ENCODE results near the gene TYW1. TPM values are rescaled to one million over a fixed set of nuclear protein-coding genes. Genes with fewer than 3 reads are reported as not detected.
"Not testable (repeated sequence)": the region's sequence is repeated elsewhere in the genome, so short reads cannot be mapped to it uniquely, and the experiment has no call there.

Gene TYW1
- 10.9 TPM for polyA plus RNA-seq (2013, experiment 1 of 2)
- polyA plus RNA-seq (2013, experiment 2 of 2) = 10.6 TPM

DNA sequence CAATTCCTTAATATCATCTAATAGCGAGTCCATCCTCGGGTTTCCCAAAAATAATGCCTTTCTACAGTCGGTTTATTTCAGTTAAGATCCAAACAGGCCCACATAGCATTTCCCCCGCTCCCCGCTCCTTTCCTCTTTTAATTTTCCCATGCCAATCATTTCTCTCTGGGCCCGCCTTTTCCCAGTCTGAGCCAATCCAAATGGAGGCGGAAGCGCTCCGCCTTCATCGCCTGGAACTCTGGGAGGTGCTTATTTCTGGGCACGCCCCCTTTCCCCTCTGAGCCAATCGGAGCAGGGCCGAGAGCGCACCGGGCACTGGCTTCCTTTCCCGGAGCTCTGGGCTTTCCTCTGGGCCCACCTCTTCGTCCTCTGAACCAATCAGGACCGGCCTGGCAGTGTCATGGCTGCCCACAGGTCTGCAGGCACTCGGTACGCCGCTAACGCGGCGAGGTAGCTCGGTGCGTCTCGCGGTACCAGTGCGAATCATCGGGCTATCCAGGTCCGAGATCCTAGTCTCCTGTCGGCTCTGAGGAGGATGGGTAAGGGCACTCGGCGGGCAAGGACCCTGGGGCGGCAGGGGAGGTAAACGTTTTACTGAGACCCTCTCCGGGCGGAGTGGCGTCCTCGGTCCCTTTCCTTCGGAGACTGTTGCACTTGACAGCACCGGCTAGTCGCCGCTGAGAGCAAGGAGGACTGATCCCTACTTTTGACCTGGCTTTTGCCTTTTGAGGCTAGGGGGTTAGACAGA lies at the start of gene TYW1:
Gene TYW1 (plus strand): TSS at position 390 of the 748 bp plus-strand sequence. CDS start 146 bp downstream, at position 536.
- not testable (repeated sequence) for H3K79me1 ChIP-seq (replicated peaks; ENCODE audit: low read length, poor library complexity, severe bottlenecking); H3K27me3 ChIP-seq (ENCODE audit: control insufficient read depth in 1 of 2, insufficient read depth in 1 of 2, low read length in 2 of 2); H2BK120ac ChIP-seq (ENCODE audit: low read depth, low read length); H3K4me1 ChIP-seq (ENCODE audit: control insufficient read depth, insufficient read depth, low read depth, low read length); H4K91ac ChIP-seq (ENCODE audit: low read length); H3K23ac ChIP-seq (ENCODE audit: low read length in 2 of 2); H3K4ac ChIP-seq (ENCODE audit: low read depth in 1 of 2, low read length in 2 of 2); H3K9me3 ChIP-seq (ENCODE audit: control insufficient read depth, low read length); H2BK5ac ChIP-seq (ENCODE audit: low read depth, low read length, poor library complexity, severe bottlenecking); H2AK5ac ChIP-seq (ENCODE audit: low read length, severe bottlenecking); H4K8ac ChIP-seq (ENCODE audit: low read length); H3K14ac ChIP-seq (ENCODE audit: low read length in 2 of 2); H2BK12ac ChIP-seq (ENCODE audit: low read length in 2 of 2)
- H3K18ac ChIP-seq (ENCODE audit: low read depth in 1 of 2, low read length in 2 of 2) = peak within 1 kb of the TSS in 1 of 2 experiments; percentile 22
- under 1% methylated on average over 38 of the region's 44 CpGs for WGBS
- peaks cover 5 to 26% of the 10 kb centered on the region in 2 experiments for H3K36me3 ChIP-seq (ENCODE audit: control insufficient read depth in 1 of 2, insufficient read depth in 2 of 2, low read depth in 1 of 2, low read length in 2 of 2)
- H3K9ac ChIP-seq (ENCODE audit: low read length) = peak within 1 kb of the TSS; percentile 94
- peak; percentile 99 for DNase-seq
- peak within 1 kb of the TSS; percentile 63 for H2BK15ac ChIP-seq (ENCODE audit: low read depth, poor library complexity, severe bottlenecking)
- peak within 1 kb of the TSS; percentile 55 to 92 for H3K4me3 ChIP-seq (ENCODE audit: insufficient read depth in 1 of 2, low read depth in 1 of 2, low read length in 2 of 2)
- H2AFZ ChIP-seq (ENCODE audit: low read depth, low read length) = peak within 1 kb of the TSS; percentile 76
- peak within 1 kb of the TSS; percentile 61 for H3K4me2 ChIP-seq (ENCODE audit: low read length, poor library complexity, severe bottlenecking)
- peak within 1 kb of the TSS; percentile 72 for H3K27ac ChIP-seq (ENCODE audit: low read length, poor library complexity, severe bottlenecking)

- Histone ChIP-seq H2BK12ac (ENCODE audit: low read length in 2 of 2) (no peak overlapping the region), H2AK5ac (ENCODE audit: low read length, severe bottlenecking) (no peak overlapping the region), H3K27me3 (ENCODE audit: control insufficient read depth in 1 of 2, insufficient read depth in 1 of 2, low read length in 2 of 2) (no peaks in the 10 kb centered on the region), H3K27ac (ENCODE audit: low read length, poor library complexity, severe bottlenecking) (no peak overlapping the region), H3K36me3 (ENCODE audit: control insufficient read depth in 1 of 2, insufficient read depth in 2 of 2, low read depth in 1 of 2, low read length in 2 of 2) (peaks cover 51 to 82% of the 10 kb centered on the region in 2 experiments), H3K79me1 (replicated peaks; ENCODE audit: low read length, poor library complexity, severe bottlenecking) (peaks cover 14% of the 10 kb centered on the region), H3K9ac (ENCODE audit: low read length) (no peak overlapping the region), H3K18ac (ENCODE audit: low read depth in 1 of 2, low read length in 2 of 2) (no peak overlapping the region), H4K91ac (ENCODE audit: low read length) (no peak overlapping the region), H2BK120ac (ENCODE audit: low read depth, low read length) (no peak overlapping the region), H3K4me1 (ENCODE audit: control insufficient read depth, insufficient read depth, low read depth, low read length) (peaks cover 18% of the 10 kb centered on the region), H2BK15ac (ENCODE audit: low read depth, poor library complexity, severe bottlenecking) (no peak overlapping the region), H3K4me2 (ENCODE audit: low read length, poor library complexity, severe bottlenecking) (no peak overlapping the region), H3K9me3 (ENCODE audit: control insufficient read depth, low read length) (no peaks in the 10 kb centered on the region), H3K4me3 (ENCODE audit: insufficient read depth in 1 of 2, low read depth in 1 of 2, low read length in 2 of 2) (no peak overlapping the region), H3K14ac (ENCODE audit: low read length in 2 of 2) (no peak overlapping the region), H4K8ac (ENCODE audit: low read length) (no peak overlapping the region), H3K23ac (ENCODE audit: low read length in 2 of 2) (no peak overlapping the region), H2AFZ (ENCODE audit: low read depth, low read length) (no peak overlapping the region), H3K4ac (ENCODE audit: low read depth in 1 of 2, low read length in 2 of 2) (no peak overlapping the region), H2BK5ac (ENCODE audit: low read depth, low read length, poor library complexity, severe bottlenecking) (no peak overlapping the region)
- no peak for DNase-seq
- WGBS = 98% methylated on average over 14 of the region's 19 CpGs
Measured at GRCh38 chr7:66948480-66949109, 48.0 kb upstream of the TYW1 start.

DNA sequence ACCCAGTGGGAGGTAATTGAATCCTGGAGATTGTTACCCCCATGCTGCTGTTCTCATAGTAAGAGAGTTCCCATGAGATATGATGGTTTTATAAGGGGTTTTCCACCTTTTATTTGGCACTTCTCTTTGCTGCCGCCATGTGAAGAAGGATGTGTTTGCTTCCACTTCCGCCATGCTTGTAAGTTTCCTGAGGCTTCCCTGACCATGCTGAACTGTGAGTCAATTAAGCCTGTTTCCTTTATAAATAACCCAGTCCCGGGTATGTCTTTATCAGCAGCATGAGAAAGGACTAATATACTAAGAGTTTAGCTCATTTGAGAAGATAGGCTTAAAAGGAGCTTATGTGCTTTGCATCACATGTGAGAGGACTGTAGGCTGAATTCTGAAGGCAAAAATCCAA lies 46.3 kb upstream of the TYW1 start:
- no peak overlapping the region for H3K23ac ChIP-seq (ENCODE audit: low read length in 2 of 2)
- H4K8ac ChIP-seq (ENCODE audit: low read length) = no peak overlapping the region
- no peaks in the 10 kb centered on the region for H3K9me3 ChIP-seq (ENCODE audit: control insufficient read depth, low read length)
- no peak overlapping the region for H2BK5ac ChIP-seq (ENCODE audit: low read depth, low read length, poor library complexity, severe bottlenecking)
- DNase-seq = peak; percentile 44
- peaks cover 19% of the 10 kb centered on the region for H3K79me1 ChIP-seq (replicated peaks; ENCODE audit: low read length, poor library complexity, severe bottlenecking)
- no peak overlapping the region for H2AK5ac ChIP-seq (ENCODE audit: low read length, severe bottlenecking)
- no peak overlapping the region for H3K4me3 ChIP-seq (ENCODE audit: insufficient read depth in 1 of 2, low read depth in 1 of 2, low read length in 2 of 2)
- no peak overlapping the region for H3K9ac ChIP-seq (ENCODE audit: low read length)
- no peak overlapping the region for H2BK15ac ChIP-seq (ENCODE audit: low read depth, poor library complexity, severe bottlenecking)
- H3K14ac ChIP-seq (ENCODE audit: low read length in 2 of 2) = no peak overlapping the region
- peaks cover 21% of the 10 kb centered on the region for H3K4me1 ChIP-seq (ENCODE audit: control insufficient read depth, insufficient read depth, low read depth, low read length)
- WGBS = 96% methylated on average over 2 of the region's 3 CpGs
- no peak overlapping the region for H2BK120ac ChIP-seq (ENCODE audit: low read depth, low read length)
- peak overlapping the region in 1 of 2 experiments; percentile 10 for H3K18ac ChIP-seq (ENCODE audit: low read depth in 1 of 2, low read length in 2 of 2)
- no peak overlapping the region for H3K27ac ChIP-seq (ENCODE audit: low read length, poor library complexity, severe bottlenecking)
- H3K27me3 ChIP-seq (ENCODE audit: control insufficient read depth in 1 of 2, insufficient read depth in 1 of 2, low read length in 2 of 2) = no peaks in the 10 kb centered on the region
- no peak overlapping the region for H4K91ac ChIP-seq (ENCODE audit: low read length)
- no peak overlapping the region for H2AFZ ChIP-seq (ENCODE audit: low read depth, low read length)
- no peak overlapping the region for H3K4me2 ChIP-seq (ENCODE audit: low read length, poor library complexity, severe bottlenecking)
- peaks cover 45 to 82% of the 10 kb centered on the region in 2 experiments for H3K36me3 ChIP-seq (ENCODE audit: control insufficient read depth in 1 of 2, insufficient read depth in 2 of 2, low read depth in 1 of 2, low read length in 2 of 2)
- no peak overlapping the region for H2BK12ac ChIP-seq (ENCODE audit: low read length in 2 of 2)
- no peak overlapping the region for H3K4ac ChIP-seq (ENCODE audit: low read depth in 1 of 2, low read length in 2 of 2)

DNA sequence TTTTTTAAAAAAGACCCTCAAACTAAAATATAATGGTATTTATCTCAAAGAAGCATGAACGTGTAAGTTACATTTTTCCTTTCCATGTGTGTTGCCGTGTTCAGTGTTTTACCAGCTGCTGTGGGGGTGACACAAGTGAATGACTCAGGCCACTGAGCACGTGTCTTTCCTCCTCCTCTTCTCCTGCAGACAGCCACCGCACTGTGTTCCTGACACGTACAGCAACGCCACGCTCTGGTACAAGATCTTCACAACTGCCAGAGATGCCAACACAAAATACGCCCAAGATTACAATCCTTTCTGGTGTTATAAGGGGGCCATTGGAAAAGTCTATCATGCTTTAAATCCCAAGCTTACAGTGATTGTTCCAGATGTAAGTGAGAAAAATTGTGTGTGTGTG lies 45.9 kb upstream of the TYW1 start:
- Histone ChIP-seq H3K4me1 (ENCODE audit: control insufficient read depth, insufficient read depth, low read depth, low read length) (peaks cover 21% of the 10 kb centered on the region), H3K4me2 (ENCODE audit: low read length, poor library complexity, severe bottlenecking) (no peak overlapping the region), H3K18ac (ENCODE audit: low read depth in 1 of 2, low read length in 2 of 2) (peak overlapping the region in 1 of 2 experiments; percentile 22), H2AFZ (ENCODE audit: low read depth, low read length) (no peak overlapping the region), H2AK5ac (ENCODE audit: low read length, severe bottlenecking) (no peak overlapping the region), H3K27ac (ENCODE audit: low read length, poor library complexity, severe bottlenecking) (peak overlapping the region; percentile 35), H3K27me3 (ENCODE audit: control insufficient read depth in 1 of 2, insufficient read depth in 1 of 2, low read length in 2 of 2) (no peaks in the 10 kb centered on the region), H3K9me3 (ENCODE audit: control insufficient read depth, low read length) (no peaks in the 10 kb centered on the region), H2BK120ac (ENCODE audit: low read depth, low read length) (no peak overlapping the region), H2BK15ac (ENCODE audit: low read depth, poor library complexity, severe bottlenecking) (no peak overlapping the region), H3K4me3 (ENCODE audit: insufficient read depth in 1 of 2, low read depth in 1 of 2, low read length in 2 of 2) (no peak overlapping the region), H4K8ac (ENCODE audit: low read length) (no peak overlapping the region), H4K91ac (ENCODE audit: low read length) (peak overlapping the region; percentile 87), H2BK5ac (ENCODE audit: low read depth, low read length, poor library complexity, severe bottlenecking) (no peak overlapping the region), H2BK12ac (ENCODE audit: low read length in 2 of 2) (no peak overlapping the region), H3K9ac (ENCODE audit: low read length) (no peak overlapping the region), H3K36me3 (ENCODE audit: control insufficient read depth in 1 of 2, insufficient read depth in 2 of 2, low read depth in 1 of 2, low read length in 2 of 2) (peaks cover 49 to 83% of the 10 kb centered on the region in 2 experiments), H3K14ac (ENCODE audit: low read length in 2 of 2) (no peak overlapping the region), H3K79me1 (replicated peaks; ENCODE audit: low read length, poor library complexity, severe bottlenecking) (peaks cover 23% of the 10 kb centered on the region), H3K23ac (ENCODE audit: low read length in 2 of 2) (no peak overlapping the region), H3K4ac (ENCODE audit: low read depth in 1 of 2, low read length in 2 of 2) (no peak overlapping the region)
- WGBS = 83% methylated on average over 3 of the region's 8 CpGs
- peak; percentile 77 for DNase-seq
